HG02884 (cell line): ENCODE data around the gene FGF18.
"Not testable (repeated sequence)": the region's sequence is repeated elsewhere in the genome, so short reads cannot be mapped to it uniquely, and the experiment has no call there.

ENCODE experiments used
- ATAC-seq: cut with Tn5 transposase; IDR thresholded peaks from one replicate; pipeline ENCODE4 v1.9.1; 2021; ENCODE audit warnings: mild to moderate bottlenecking, moderate library complexity; ENCODE audit not compliant: unreplicated experiment

FGF18 gene, protein sequence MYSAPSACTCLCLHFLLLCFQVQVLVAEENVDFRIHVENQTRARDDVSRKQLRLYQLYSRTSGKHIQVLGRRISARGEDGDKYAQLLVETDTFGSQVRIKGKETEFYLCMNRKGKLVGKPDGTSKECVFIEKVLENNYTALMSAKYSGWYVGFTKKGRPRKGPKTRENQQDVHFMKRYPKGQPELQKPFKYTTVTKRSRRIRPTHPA

GRCh38 chr5:171418982-171419687 is at the start of gene FGF18:
TSS of gene FGF18 (plus strand) at chr5:171419647. CDS start at chr5:171420200, 553 bp downstream.
- ATAC-seq = peak; percentile 45

DNA sequence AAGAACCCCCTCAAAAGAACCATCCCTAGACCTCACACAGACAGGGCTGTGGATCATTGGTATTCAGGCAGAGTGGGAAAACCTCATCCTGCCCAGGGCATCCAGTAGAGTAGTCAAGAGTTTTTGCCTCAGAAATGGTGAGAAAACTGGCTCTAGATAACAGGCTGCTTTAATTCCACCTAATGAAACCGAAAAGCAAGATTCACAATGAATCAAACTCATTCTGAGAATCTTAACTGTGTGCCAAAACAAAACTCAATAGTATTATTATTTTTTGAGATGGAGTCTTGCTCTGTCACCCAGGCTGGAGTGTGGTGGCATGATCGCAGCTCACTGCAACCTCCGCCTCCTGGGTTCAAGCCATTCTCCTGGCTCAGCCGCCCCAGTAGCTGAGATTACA is 49.5 kb upstream of the FGF18 start:
- no peak for ATAC-seq

- ATAC-seq = not testable (repeated sequence)
Observed at GRCh38 chr5:171370881-171371280, 48.6 kb upstream of the FGF18 start.

DNA sequence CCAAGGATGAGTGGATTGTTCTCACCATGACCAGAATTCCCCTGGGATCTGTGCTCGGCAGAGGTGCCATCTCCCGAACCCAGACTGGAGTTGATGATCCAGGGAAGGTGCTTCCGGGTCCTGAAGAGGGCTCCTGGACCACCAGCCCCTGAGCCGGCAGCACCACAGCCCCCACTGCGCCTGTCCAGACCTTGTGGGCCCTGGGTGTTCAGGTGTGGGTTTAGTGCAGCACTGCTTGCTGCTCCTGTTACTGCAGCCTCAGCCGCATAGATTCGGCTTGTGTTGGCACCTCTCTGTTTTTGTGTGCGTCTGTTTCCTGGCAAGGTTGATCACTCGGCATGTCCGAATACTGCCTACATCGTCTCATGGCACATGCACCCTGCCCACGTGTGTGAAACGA is 48.1 kb upstream of the FGF18 start:
- ATAC-seq = no peak

- ATAC-seq = no peak
Observed at GRCh38 chr5:171379961-171380360, 39.5 kb upstream of the FGF18 start.

GRCh38 chr5:171384416-171384815 is 35.0 kb upstream of the FGF18 start:
- not testable (repeated sequence) for ATAC-seq

DNA sequence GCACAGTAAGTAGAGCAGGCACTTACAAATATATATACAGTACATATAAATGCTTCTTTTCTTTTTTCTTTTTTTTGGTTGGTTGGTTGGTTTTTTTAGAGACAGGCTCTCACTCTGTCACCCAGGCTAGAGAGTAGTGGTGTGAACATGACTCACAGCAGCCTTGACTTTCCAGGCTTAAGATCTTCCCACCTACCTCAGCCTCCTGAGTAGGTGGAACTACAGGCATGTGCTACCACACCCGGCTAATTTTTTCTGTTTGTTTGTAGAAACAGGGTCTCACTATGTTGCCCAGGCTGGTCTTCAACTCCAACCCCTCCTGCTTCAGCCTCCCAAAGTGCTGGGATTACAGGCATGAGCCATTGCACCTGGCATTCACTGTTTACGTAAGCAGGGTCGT is 34.4 kb upstream of the FGF18 start:
- ATAC-seq = not testable (repeated sequence)

DNA sequence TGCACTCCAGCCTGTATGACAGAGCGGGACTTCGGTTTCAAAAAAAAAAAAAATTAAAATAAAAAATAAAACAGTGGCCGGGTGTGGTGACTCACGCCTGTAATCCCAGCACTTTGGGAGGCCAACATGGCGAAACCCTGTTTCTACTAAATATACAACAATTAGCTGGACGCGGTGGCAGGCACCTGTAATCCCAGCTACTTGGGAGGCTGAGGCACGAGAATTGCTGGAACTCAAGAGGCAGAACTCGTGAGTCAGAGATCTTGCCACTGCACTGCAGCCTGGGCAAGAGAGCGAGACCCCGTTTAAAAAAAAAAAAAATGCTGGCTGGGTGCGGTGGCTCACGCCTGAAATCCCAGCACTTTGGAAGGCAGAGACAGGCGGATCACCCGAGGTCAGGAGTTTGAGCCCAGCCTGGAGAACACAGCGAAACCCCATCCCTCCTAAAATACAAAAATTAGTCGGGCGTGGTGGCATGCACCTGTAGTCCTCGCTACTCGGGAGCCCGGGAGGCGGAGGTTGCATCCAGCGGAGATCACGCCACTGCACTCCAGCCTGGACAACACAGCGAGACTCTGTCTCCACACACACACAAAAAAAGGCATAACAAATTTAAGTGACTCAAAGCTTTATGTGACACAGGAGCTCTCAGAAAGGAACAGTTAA is 33.3 kb upstream of the FGF18 start:
- ATAC-seq = no peak

DNA sequence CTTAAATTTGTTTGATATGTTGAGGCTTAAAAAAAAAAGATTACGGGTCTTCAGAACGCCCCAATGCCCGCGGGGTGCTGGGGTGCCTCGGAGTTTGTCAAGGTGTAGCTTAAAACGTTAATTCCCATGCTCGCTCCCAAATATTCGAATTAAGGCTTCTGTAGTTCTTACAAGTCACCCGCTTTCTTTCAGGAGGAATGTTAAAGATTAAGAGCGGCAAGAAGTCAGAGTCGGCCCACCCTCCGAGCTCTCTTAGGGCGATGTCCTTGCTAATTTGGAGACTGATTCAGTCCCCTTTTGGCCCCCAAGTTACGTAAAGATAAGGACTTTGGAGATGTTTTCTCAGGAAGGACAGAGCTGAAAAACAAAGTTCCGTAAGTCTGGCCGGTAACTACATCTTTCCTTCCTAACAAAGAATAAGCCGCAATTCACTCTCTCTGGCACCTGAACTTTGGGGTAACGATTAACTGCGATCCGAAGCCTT is 32.5 kb upstream of the FGF18 start:
- peak; percentile 1 for ATAC-seq

DNA sequence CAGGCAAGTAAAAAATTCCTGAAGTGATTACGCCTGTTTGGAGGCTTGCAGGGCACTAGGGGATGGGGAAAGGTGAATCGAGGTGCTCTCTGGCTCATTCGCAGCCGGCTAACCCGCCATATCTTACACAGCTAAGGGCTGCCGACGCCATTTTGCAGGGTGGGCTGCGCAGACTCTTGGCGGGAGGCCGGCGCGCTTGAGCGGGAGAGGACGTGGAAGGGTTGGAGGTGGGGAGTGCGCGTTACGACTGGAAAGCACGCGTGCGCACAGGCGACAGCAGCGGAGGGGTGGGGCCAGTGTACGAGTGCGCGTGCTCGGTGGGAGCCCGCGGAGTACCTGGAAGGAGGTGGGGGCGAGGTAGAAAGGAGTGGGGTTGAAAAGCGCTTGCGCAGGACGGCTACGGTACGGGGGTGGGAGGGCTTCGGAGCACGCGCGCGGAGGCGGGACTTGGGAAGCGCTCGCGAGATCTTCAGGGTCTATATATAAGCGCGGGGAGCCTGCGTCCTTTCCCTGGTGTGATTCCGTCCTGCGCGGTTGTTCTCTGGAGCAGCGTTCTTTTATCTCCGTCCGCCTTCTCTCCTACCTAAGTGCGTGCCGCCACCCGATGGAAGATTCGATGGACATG is 32.0 kb upstream of the FGF18 start, which contains the start of gene NPM1:
TSS of gene NPM1 (plus strand) at position 505 of the 625 bp plus-strand sequence. CDS start at position 605, 100 bp downstream.
- ATAC-seq = peak; percentile 72

GRCh38 chr5:171387970-171388815 is 31.3 kb upstream of the FGF18 start:
- ATAC-seq = peak; percentile 28

DNA sequence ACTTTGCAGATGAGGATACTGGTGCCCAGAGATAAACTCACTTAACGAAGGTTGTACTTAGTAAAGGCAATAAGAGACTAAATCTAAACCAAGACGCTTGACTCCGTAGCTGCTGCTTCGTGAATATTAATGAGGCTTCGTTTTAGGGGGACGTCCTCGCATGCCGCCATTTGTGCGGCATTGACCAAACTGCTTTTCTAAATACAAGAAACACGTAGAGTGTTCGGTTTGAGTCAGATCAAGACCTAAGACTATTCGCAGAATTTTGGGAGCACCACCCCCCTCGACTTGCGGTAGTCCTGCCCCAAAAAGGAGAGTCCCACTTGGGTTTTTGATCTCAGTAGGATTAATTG is 30.7 kb upstream of the FGF18 start:
- ATAC-seq = no peak

DNA sequence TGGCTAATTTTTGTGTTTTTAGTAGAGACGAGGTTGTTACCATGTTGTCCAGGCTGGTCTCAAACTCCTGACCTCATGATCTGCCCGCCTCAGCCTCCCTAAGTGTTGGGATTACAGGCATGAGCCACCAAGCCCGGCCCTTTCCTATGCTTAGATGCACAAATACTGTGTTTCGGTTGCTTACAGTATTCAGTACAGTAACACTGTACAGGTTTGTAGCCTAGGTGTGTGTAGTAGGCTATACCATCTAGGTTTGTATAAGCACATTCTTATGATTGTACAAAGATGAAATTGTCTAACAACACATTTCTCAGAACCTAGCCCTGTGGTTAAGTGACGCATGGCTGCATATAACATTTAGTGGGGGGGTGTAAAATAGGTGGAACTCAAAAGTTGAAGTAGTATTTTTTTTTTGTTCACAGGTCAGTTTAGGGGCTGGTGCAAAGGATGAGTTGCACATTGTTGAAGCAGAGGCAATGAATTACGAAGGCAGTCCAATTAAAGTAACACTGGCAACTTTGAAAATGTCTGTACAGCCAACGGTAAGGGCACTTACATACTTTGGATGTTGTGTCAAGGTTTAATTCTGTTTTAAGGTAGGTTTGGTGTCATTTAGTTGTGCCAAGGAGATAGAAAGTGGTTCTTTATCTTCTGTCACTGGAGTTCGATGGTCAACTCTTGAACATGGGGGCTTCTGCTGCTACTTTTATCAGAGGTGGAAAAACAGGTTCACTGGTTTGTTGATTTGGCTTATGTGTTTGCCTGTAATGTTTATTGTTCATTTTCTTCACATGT is 28.4 kb upstream of the FGF18 start:
- ATAC-seq = no peak

DNA sequence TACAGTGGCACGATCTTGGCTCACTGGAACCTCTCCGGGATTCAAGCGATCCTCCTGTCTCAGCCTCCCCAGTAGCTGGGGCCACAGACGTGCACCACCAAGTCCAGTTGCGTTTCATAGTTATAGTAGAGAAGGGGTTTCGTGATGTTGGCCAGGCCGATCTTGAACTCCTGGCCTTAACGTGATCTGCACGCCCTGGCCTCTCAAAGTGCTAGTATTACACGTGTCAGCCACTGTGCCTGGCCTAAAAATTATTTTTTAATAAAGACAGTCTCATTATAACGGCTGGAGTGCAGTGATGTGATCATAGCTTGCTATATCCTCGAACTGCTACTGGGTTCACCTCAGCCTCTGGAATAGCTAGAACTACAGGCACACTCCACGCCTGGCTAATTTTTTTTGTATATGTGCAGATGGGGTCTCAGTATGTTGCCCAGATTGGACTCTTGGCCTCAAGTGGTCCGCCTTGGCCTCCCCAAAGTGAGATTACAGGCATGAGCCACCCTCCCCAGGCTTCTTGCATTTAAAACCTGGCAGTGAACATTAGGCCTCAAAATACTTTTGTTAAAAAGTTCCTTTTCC is 27.4 kb upstream of the FGF18 start:
- ATAC-seq = no peak

GRCh38 chr5:171392585-171393159 is 26.8 kb upstream of the FGF18 start:
- ATAC-seq = no peak

- ATAC-seq = no peak
Observed at GRCh38 chr5:171395042-171395441, 24.4 kb upstream of the FGF18 start.

DNA sequence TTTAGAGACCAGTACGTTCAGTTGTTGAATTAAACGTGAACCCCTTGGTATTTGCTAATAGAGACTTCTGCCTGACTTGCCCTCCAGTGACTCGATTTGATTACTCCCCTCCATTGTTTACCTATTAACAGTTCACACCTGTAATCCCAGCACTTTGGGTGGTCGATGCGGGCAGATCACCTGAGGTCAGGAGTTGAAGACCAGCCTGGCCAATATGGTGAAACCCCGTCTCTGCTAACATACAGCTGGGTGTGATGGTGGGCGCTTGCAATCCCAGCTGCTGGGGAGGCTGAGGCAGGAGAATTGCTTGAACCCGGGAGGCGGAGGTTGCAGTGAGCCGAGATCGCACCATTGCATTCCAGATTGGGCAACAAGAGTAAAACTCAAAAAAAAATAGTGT is 22.9 kb upstream of the FGF18 start:
- not testable (repeated sequence) for ATAC-seq

DNA sequence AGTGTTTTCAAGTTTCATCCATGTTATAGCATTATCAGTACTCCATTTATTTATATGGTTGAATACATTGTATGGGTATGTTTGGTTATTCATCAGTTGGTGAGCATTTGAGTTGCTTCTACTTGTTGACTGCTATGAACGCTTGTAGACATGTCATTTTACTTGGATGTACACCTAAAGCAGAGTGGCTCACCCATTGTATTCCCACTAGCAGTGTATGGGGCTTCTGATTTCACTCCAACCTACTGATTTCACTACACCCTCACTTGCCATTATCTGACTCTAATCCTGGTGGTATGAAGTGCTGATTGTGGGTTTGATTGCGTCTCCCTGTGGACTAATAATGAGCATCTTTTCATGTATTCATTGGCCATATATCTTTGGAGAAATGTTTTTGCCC is 22.3 kb upstream of the FGF18 start:
- ATAC-seq = no peak

DNA sequence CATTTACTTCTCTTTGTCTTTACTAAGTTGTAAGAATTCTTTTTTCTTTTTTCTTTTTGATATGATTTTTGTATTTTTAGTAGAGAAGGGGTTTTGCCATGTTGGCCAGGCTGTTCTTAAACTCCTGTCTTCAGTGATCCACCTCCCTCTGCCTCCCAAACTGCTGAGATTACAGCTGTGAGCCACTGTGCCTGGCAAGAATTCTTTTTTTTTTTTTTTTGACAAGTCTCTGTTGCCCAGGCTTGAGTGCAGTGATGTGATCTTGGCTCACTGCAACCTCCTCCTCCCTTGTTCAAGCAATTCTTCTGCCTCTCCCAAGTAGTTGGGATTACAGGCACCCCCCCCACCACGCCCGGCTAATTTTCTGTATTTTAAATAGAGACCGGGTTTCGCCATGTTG is 21.8 kb upstream of the FGF18 start:
- no peak for ATAC-seq
